ENCODE measurements around the gene FBXL13. TPM values are rescaled to one million over a fixed set of nuclear protein-coding genes. Genes with fewer than 3 reads are reported as not detected.
"Not testable (repeated sequence)": the region's sequence is repeated elsewhere in the genome, so short reads cannot be mapped to it uniquely, and the experiment has no call there.

The FBXL13 gene
- total RNA-seq, 2 experiments from 2014 or later = 0.32 to 0.83 TPM

- H3K9me3 Mint-ChIP-seq (ENCODE audit: low read depth); H3K27me3 Mint-ChIP-seq; POLR2A ChIA-PET: not testable (repeated sequence)
Measured at GRCh38 chr7:102838572-102839101, 236.0 kb downstream of the FBXL13 start.

GRCh38 chr7:102837802-102838201 lies 236.8 kb downstream of the FBXL13 start:
- CTCF ChIA-PET = no interaction called here
- no peaks in the 10 kb centered on the region for H3K27me3 Mint-ChIP-seq
- H3K9me3 Mint-ChIP-seq (ENCODE audit: low read depth) = no peaks in the 10 kb centered on the region
- POLR2A ChIA-PET = no interaction called here
- intact Hi-C loops (cut with DNase I, micrococcal nuclease) = no loop called here
- H3K4me1 Mint-ChIP-seq = peaks cover 11% of the 10 kb centered on the region
- ATAC-seq = no peak
- DNase-seq = no peak
- H3K27ac Mint-ChIP-seq = no peak overlapping the region
- H3K4me3 Mint-ChIP-seq = no peak overlapping the region
- peaks cover 10% of the 10 kb centered on the region for H3K36me3 Mint-ChIP-seq (ENCODE audit: low read depth)

More at GRCh38 chr7:102838572-102839101, 236.0 kb downstream of the FBXL13 start:
- CTCF ChIA-PET; intact Hi-C loops (cut with DNase I, micrococcal nuclease); H3K27ac Mint-ChIP-seq; DNase-seq; H3K4me3 Mint-ChIP-seq; H3K36me3 Mint-ChIP-seq (ENCODE audit: low read depth); ATAC-seq: not testable (repeated sequence)
- peaks cover 11% of the 10 kb centered on the region for H3K4me1 Mint-ChIP-seq

- CTCF ChIA-PET = no interaction called here
- H3K4me3 Mint-ChIP-seq = no peak overlapping the region
- no peak for ATAC-seq
- H3K4me1 Mint-ChIP-seq = peaks cover 11% of the 10 kb centered on the region
- H3K36me3 Mint-ChIP-seq (ENCODE audit: low read depth) = peaks cover 10% of the 10 kb centered on the region
- POLR2A ChIA-PET = no interaction called here
- DNase-seq = no peak
- H3K27ac Mint-ChIP-seq = no peak overlapping the region
- H3K27me3 Mint-ChIP-seq = no peaks in the 10 kb centered on the region
- H3K9me3 Mint-ChIP-seq (ENCODE audit: low read depth) = no peaks in the 10 kb centered on the region
- intact Hi-C loops (cut with DNase I, micrococcal nuclease) = no loop called here
Measured at GRCh38 chr7:102836977-102837376, 237.6 kb downstream of the FBXL13 start.

GRCh38 chr7:102836191-102836919 lies 238.2 kb downstream of the FBXL13 start:
- H3K36me3 Mint-ChIP-seq (ENCODE audit: low read depth) = peaks cover 10% of the 10 kb centered on the region
- ChIA-PET CTCF (interaction anchor here (1.2 kb wide), 1 partner anchor 8 kb away, joined by 4 read pairs; no protein-coding TSS in a partner anchor), POLR2A (no interaction called here)
- no peak for ATAC-seq
- intact Hi-C loops (cut with DNase I, micrococcal nuclease) = no loop called here
- H3K9me3 Mint-ChIP-seq (ENCODE audit: low read depth) = no peaks in the 10 kb centered on the region
- H3K27ac Mint-ChIP-seq = no peak overlapping the region
- H3K4me3 Mint-ChIP-seq = no peak overlapping the region
- no peaks in the 10 kb centered on the region for H3K27me3 Mint-ChIP-seq
- H3K4me1 Mint-ChIP-seq = peaks cover 11% of the 10 kb centered on the region
- no peak for DNase-seq

- ATAC-seq (peak; percentile 95), DNase-seq (peak; percentile 34)
- intact Hi-C loops (cut with DNase I, micrococcal nuclease) = loop anchor here (1.0 to 2.0 kb wide), 4 partner anchors 21 to 156 kb away; no protein-coding TSS in a partner anchor
- Mint-ChIP-seq H3K36me3 (ENCODE audit: low read depth) (peaks cover 10% of the 10 kb centered on the region), H3K4me1 (peaks cover 8% of the 10 kb centered on the region), H3K27ac (no peak overlapping the region), H3K4me3 (no peak overlapping the region), H3K27me3 (no peaks in the 10 kb centered on the region), H3K9me3 (ENCODE audit: low read depth) (no peaks in the 10 kb centered on the region)
- POLR2A ChIA-PET = no interaction called here
- CTCF ChIA-PET = interaction anchor here (1.2 kb wide), 1 partner anchor 9 kb away, joined by 4 read pairs; no protein-coding TSS in a partner anchor
Measured at GRCh38 chr7:102834999-102835398, 239.6 kb downstream of the FBXL13 start.

GRCh38 chr7:102834466-102834865 lies 240.1 kb downstream of the FBXL13 start:
- POLR2A ChIA-PET = no interaction called here
- H3K4me1 Mint-ChIP-seq = peaks cover 8% of the 10 kb centered on the region

GRCh38 chr7:102833343-102833742 lies 241.3 kb downstream of the FBXL13 start:
- CTCF ChIA-PET = no interaction called here
- POLR2A ChIA-PET = no interaction called here
- peaks cover 8% of the 10 kb centered on the region for H3K4me1 Mint-ChIP-seq
- intact Hi-C loops (cut with DNase I, micrococcal nuclease) = no loop called here
- peaks cover 10% of the 10 kb centered on the region for H3K36me3 Mint-ChIP-seq (ENCODE audit: low read depth)
- no peak for DNase-seq
- no peak for ATAC-seq
- no peaks in the 10 kb centered on the region for H3K9me3 Mint-ChIP-seq (ENCODE audit: low read depth)
- no peak overlapping the region for H3K4me3 Mint-ChIP-seq
- no peaks in the 10 kb centered on the region for H3K27me3 Mint-ChIP-seq
- H3K27ac Mint-ChIP-seq = no peak overlapping the region

More at GRCh38 chr7:102834466-102834865, 240.1 kb downstream of the FBXL13 start:
- Mint-ChIP-seq H3K9me3 (ENCODE audit: low read depth) (no peaks in the 10 kb centered on the region), H3K4me3 (no peak overlapping the region), H3K27ac (no peak overlapping the region), H3K36me3 (ENCODE audit: low read depth) (peaks cover 10% of the 10 kb centered on the region), H3K27me3 (no peaks in the 10 kb centered on the region)
- no peak for ATAC-seq
- no peak for DNase-seq
- intact Hi-C loops (cut with DNase I, micrococcal nuclease) = loop anchor here in 1 of 2 experiments (2.0 kb wide), 1 partner anchor 40 kb away; no protein-coding TSS in a partner anchor
- CTCF ChIA-PET = no interaction called here

GRCh38 chr7:102832674-102833073 lies 241.9 kb downstream of the FBXL13 start:
- CTCF ChIA-PET = interaction anchor here (1.0 kb wide), 1 partner anchor 13 kb away, joined by 4 read pairs; no protein-coding TSS in a partner anchor
- intact Hi-C loops (cut with DNase I, micrococcal nuclease) = no loop called here
- Mint-ChIP-seq H3K36me3 (ENCODE audit: low read depth) (peaks cover 11% of the 10 kb centered on the region), H3K4me3 (no peak overlapping the region), H3K9me3 (ENCODE audit: low read depth) (no peaks in the 10 kb centered on the region), H3K27ac (no peak overlapping the region), H3K27me3 (no peaks in the 10 kb centered on the region), H3K4me1 (peaks cover 8% of the 10 kb centered on the region)
- DNase-seq (no peak), ATAC-seq (no peak)
- POLR2A ChIA-PET = no interaction called here

- intact Hi-C loops (cut with DNase I, micrococcal nuclease) = no loop called here
- POLR2A ChIA-PET = no interaction called here
Measured at GRCh38 chr7:102830197-102830596, 244.4 kb downstream of the FBXL13 start.

GRCh38 chr7:102829075-102829474 lies 245.5 kb downstream of the FBXL13 start:
- no peak overlapping the region for H3K27ac Mint-ChIP-seq
- POLR2A ChIA-PET = interaction anchor here (0.6 kb wide), 1 partner anchor 511 kb away, joined by 4 read pairs; no protein-coding TSS in a partner anchor
- ATAC-seq (no peak), DNase-seq (no peak)
- CTCF ChIA-PET = no interaction called here
- H3K27me3 Mint-ChIP-seq = no peaks in the 10 kb centered on the region
- no peaks in the 10 kb centered on the region for H3K4me1 Mint-ChIP-seq
- peaks cover 10% of the 10 kb centered on the region for H3K36me3 Mint-ChIP-seq (ENCODE audit: low read depth)
- no peaks in the 10 kb centered on the region for H3K9me3 Mint-ChIP-seq (ENCODE audit: low read depth)
- no peak overlapping the region for H3K4me3 Mint-ChIP-seq
- intact Hi-C loops (cut with DNase I, micrococcal nuclease) = no loop called here

More at GRCh38 chr7:102830197-102830596, 244.4 kb downstream of the FBXL13 start:
- CTCF ChIA-PET = interaction anchor here (0.6 kb wide), 1 partner anchor 43 kb away, joined by 3 read pairs; no protein-coding TSS in a partner anchor
- Mint-ChIP-seq H3K27me3 (no peaks in the 10 kb centered on the region), H3K36me3 (ENCODE audit: low read depth) (peaks cover 11% of the 10 kb centered on the region), H3K4me3 (no peak overlapping the region), H3K27ac (no peak overlapping the region), H3K9me3 (ENCODE audit: low read depth) (no peaks in the 10 kb centered on the region), H3K4me1 (peaks cover 7% of the 10 kb centered on the region)
- no peak for DNase-seq
- no peak for ATAC-seq

GRCh38 chr7:102828286-102828685 lies 246.3 kb downstream of the FBXL13 start:
- ATAC-seq = no peak
- H3K4me3 Mint-ChIP-seq = no peak overlapping the region
- DNase-seq = no peak
- H3K27ac Mint-ChIP-seq = no peak overlapping the region
- no peaks in the 10 kb centered on the region for H3K9me3 Mint-ChIP-seq (ENCODE audit: low read depth)
- CTCF ChIA-PET = interaction anchor here (0.7 kb wide), 1 partner anchor 80 kb away, joined by 3 read pairs; no protein-coding TSS in a partner anchor
- no peaks in the 10 kb centered on the region for H3K27me3 Mint-ChIP-seq
- no peaks in the 10 kb centered on the region for H3K4me1 Mint-ChIP-seq
- POLR2A ChIA-PET = interaction anchor here (0.6 kb wide), 1 partner anchor 512 kb away, joined by 4 read pairs; no protein-coding TSS in a partner anchor
- intact Hi-C loops (cut with DNase I, micrococcal nuclease) = no loop called here
- H3K36me3 Mint-ChIP-seq (ENCODE audit: low read depth) = peaks cover 10% of the 10 kb centered on the region
